GM23248 (cell line): ENCODE measurements around the gene APC2. TPM values are rescaled to one million over a fixed set of nuclear protein-coding genes. Genes with fewer than 3 reads are reported as not detected.

Source experiments
- DNase-seq: peaks from one replicate; pipeline ENCODE4 v3.0.0-alpha.2; 2015
- H2AFZ ChIP-seq: fragments of 200-600 bp; sonication (generic); 2 replicates; pipeline ENCODE4 v1.6.1; 2016; ENCODE audit warnings: antibody characterized with exemption
- H3F3A ChIP-seq: fragments of 200-600 bp; sonication (generic); 2 replicates; pipeline ENCODE4 v1.6.1; 2016; ENCODE audit warnings: mild to moderate bottlenecking, antibody characterized with exemption, mixed run types; ENCODE audit not compliant: insufficient read depth
- H3K27ac ChIP-seq: fragments of 200-600 bp; sonication (generic); 2 replicates; pipeline ENCODE4 v1.5.1; 2016; ENCODE audit warnings: mild to moderate bottlenecking
- H3K27me3 ChIP-seq: fragments of 200-600 bp; sonication (generic); replicated peaks from 2 replicates; pipeline ENCODE4 v1.6.1; 2016; ENCODE audit warnings: mild to moderate bottlenecking; ENCODE audit not compliant: insufficient read depth
- H3K36me3 ChIP-seq: fragments of 200-600 bp; sonication (generic); 2 replicates; pipeline ENCODE4 v1.6.1; 2016; ENCODE audit warnings: low read depth, mild to moderate bottlenecking
- H3K4me1 ChIP-seq: fragments of 200-600 bp; sonication (generic); 2 replicates; pipeline ENCODE4 v1.6.1; 2016; ENCODE audit warnings: mild to moderate bottlenecking; ENCODE audit not compliant: insufficient read depth
- H3K4me2 ChIP-seq: fragments of 200-600 bp; sonication (generic); one replicate; pipeline ENCODE4 v1.6.1; 2016; ENCODE audit warnings: mild to moderate bottlenecking; ENCODE audit not compliant: unreplicated experiment
- H3K4me3 ChIP-seq: fragments of 200-600 bp; sonication (generic); 2 replicates; pipeline ENCODE4 v1.5.1; 2016; ENCODE audit warnings: mild to moderate bottlenecking
- H3K79me2 ChIP-seq: fragments of 200-600 bp; sonication (generic); 2 replicates; pipeline ENCODE4 v1.6.1; 2016; ENCODE audit warnings: mild to moderate bottlenecking; ENCODE audit not compliant: insufficient read depth
- H3K9ac ChIP-seq: fragments of 200-600 bp; sonication (generic); 2 replicates; pipeline ENCODE4 v1.6.1; 2016; ENCODE audit warnings: mild to moderate bottlenecking
- H3K9me2 ChIP-seq: fragments of 200-600 bp; sonication (generic); 2 replicates; pipeline ENCODE4 v1.6.1; 2016; ENCODE audit warnings: mixed run types, mild to moderate bottlenecking, moderate library complexity; ENCODE audit not compliant: insufficient read depth
- H3K9me3 ChIP-seq: fragments of 200-600 bp; sonication (generic); one replicate; pipeline ENCODE4 v1.6.1; 2017; ENCODE audit warnings: low read depth
- H4K20me1 ChIP-seq: fragments of 200-600 bp; sonication (generic); 2 replicates; pipeline ENCODE4 v1.6.0; 2016; ENCODE audit not compliant: insufficient read depth
- EZH2 ChIP-seq: fragments of 200-600 bp; sonication (generic); IDR thresholded peaks from 2 replicates; pipeline ENCODE4 v1.6.1; 2018; ENCODE audit warnings: antibody characterized with exemption, mild to moderate bottlenecking; ENCODE audit not compliant: insufficient read depth, poor library complexity, severe bottlenecking
- EZH2phosphoT487 ChIP-seq: fragments of 200-600 bp; sonication (generic); IDR thresholded peaks from 2 replicates; pipeline ENCODE4 v1.6.1; 2018; ENCODE audit warnings: antibody characterized with exemption, moderate library complexity, mild to moderate bottlenecking, low read depth; ENCODE audit not compliant: insufficient read depth
- whole genome bisulfite sequencing, 2 experiments: methylation state at CpG; one replicate each; pipeline ENCODE4 v1.1.6; 2015 to 2017; ENCODE audit warnings: low lambda C conversion rate in 2 of 2, low coverage in 1 of 2; ENCODE audit errors: missing lambda C conversion rate in 2 of 2; 5-methylcytosine and 5-hydroxymethylcytosine counted together
- in situ Hi-C: fragments of 300-500 bp; cut with MboI; formaldehyde crosslinking; loops from 2 replicates; pipeline ENCODE4 v1.15.0; 2020
- polyA plus RNA-seq: library from polyadenylated mRNA; unstranded; fragments of >200 nt; fragmentation: Nextera tagmentation; extraction: Ambion mirVana; gene quantifications from 2 replicates; pipeline ENCODE4 v1.2.1, GENCODE V29; 2016
- total RNA-seq: library from RNA; depleted of rRNA; stranded (reverse); fragments of >200 nt; shearing (Covaris generic); gene quantifications from 2 replicates; pipeline ENCODE4 v1.2.3, GENCODE V29; 2014; rRNA removed

APC2 gene
- total RNA-seq, result 0.11 TPM in 1 of 2 replicates, not detected in the other
- polyA plus RNA-seq, result 0.10 and 0.11 TPM in 2 replicates

DNA sequence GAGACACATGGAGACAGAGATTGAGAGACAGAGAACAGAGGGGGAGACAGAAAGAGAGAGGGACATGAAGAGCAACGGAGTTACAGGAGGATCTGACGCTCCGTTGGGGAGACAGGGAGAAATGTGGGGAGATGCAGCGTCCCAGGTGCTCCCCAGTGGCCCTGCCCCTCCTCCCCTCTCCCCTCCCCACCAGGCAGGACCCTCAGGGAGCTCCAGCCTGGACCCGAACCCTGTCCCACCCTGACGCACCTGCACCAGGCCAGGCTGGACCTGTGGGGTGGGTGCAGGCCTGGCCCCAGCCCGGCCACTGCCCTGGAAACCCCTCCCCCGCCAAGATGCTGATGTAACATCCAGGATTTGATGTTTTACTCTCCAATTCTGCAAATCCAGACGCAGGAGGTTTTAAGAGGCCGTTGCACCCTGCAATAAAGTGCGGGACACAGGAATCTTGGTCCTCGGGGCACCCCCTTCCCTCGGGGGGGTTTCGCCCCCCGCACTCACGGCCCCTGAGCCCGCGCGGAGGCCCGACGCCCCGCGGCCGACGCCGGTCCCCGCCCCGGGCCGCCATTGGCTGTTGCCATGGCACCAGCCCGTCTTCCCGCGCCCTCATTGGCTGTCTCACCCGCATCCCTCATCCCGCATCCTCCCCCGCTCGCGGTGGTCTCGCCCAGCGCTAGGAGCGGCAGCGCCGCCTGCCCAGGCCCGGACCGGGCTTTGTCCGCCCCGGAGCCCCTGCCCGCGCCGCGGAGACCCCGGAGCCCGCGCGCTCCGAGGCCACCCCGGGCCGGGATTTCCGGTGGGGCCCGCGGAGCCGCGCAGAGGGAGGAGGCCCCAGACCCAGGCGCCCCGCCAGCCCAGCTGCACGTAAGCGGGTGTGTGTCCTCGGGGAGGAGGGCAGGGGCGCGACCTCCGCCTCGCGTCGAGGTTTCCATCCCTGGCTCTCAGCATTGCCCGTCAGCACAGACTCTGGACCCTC, at the start of gene APC2:
Gene APC2 (plus strand): TSS at position 655 of the 976 bp plus-strand sequence. CDS start 2,881 bp downstream, outside the sequence.
- Histone ChIP-seq H3K27me3 (peaks cover 28% of the 10 kb centered on the region), H4K20me1 (no peaks in the 10 kb centered on the region), H3K9me3 (no peaks in the 10 kb centered on the region), H3K9ac (no peak within 1 kb of the TSS), H3K4me2 (no peak within 1 kb of the TSS), H3K4me1 (no peaks in the 10 kb centered on the region), H3K36me3 (no peaks in the 10 kb centered on the region), H2AFZ (peak within 1 kb of the TSS; percentile 33), H3F3A (peaks cover 12% of the 10 kb centered on the region; the same call in 1 of the 2 replicates), H3K9me2 (no peaks in the 10 kb centered on the region), H3K79me2 (no peaks in the 10 kb centered on the region), H3K4me3 (peak within 1 kb of the TSS; percentile 40; the same call in 1 of the 2 replicates), H3K27ac (no peak within 1 kb of the TSS)
- DNase-seq, result peak; percentile 69
- in situ Hi-C loops, result no loop called here
- 5 to 7% methylated on average over 42 to 46 of the region's 74 CpGs for WGBS, 2 experiments
- TF ChIP-seq EZH2 (peak; percentile 4), EZH2phosphoT487 (no peak)

GRCh38 chr19:1400281-1401137, 49.4 kb upstream of the APC2 start:
- H3K79me2 ChIP-seq, result no peaks in the 10 kb centered on the region
- peak overlapping the region; percentile 61 for H3K9ac ChIP-seq
- H3K4me1 ChIP-seq, result 0 out of 2 replicates have a peak, but pooled peaks cover 7% of the 10 kb centered on the region
- TF ChIP-seq EZH2phosphoT487 (no peak), EZH2 (no peak)
- H3K9me2 ChIP-seq, result no peaks in the 10 kb centered on the region
- in situ Hi-C loops, result no loop called here
- peak overlapping the region; percentile 87 for H3K4me2 ChIP-seq
- no peaks in the 10 kb centered on the region for H4K20me1 ChIP-seq
- H3F3A ChIP-seq, result no peaks in the 10 kb centered on the region
- H3K4me3 ChIP-seq, result peak overlapping the region; percentile 80
- no peaks in the 10 kb centered on the region for H3K36me3 ChIP-seq
- DNase-seq, result peak; percentile 64
- H2AFZ ChIP-seq, result peak overlapping the region; percentile 65
- no peaks in the 10 kb centered on the region for H3K27me3 ChIP-seq
- no peak overlapping the region for H3K27ac ChIP-seq
- WGBS, 2 experiments, result 18 to 19% methylated on average over 36 of the region's 36 CpGs
- H3K9me3 ChIP-seq, result no peaks in the 10 kb centered on the region

DNA sequence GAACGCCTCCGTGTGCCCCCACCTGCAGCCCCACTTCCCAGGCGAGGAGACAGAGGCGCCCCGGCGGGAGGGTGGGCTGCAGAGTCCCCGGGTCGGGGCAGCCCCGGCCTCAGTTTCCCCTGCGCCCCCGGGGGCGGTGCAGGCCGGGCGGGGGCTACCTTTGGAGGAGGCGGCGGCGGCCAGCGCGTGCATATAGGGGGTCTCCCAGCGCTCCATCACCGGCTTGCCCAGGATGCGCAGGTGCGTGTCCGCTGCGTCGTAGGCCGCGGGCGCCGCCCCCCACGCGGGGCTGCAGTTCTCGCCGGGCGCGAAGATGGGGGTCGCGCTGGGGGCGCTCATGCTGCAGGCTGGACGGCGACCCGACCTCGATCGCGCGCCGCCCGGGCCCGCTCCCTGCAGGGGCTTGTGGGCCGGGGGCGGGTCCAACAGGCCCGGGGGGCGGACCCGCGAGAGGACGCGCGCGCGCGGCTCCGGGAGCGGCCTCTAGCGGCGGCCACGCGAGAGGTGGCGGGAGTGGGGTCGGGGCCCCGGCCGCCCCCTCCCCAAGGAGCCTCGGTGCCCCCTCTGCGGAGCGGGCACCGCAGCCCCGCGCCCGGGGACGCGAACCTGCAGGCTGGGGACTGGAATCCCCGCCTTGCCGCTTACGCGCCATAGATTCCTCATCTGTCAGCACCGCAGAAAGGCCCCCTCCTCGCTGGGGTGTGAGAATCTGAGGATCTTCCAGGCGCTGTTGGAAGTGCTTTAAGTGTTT, 48.6 kb upstream of the APC2 start, which contains the start of gene GAMT:
Gene GAMT (minus strand): TSS at position 405 of the 751 bp plus-strand sequence. CDS start 66 bp downstream, at position 339.
- 3 to 4% methylated on average over 33 to 48 of the region's 87 CpGs for WGBS, 2 experiments
- DNase-seq, result peak; percentile 72

More for the DNA sequence above, 48.6 kb upstream of the APC2 start, which contains the start of gene GAMT:
- no peaks in the 10 kb centered on the region for H3K27me3 ChIP-seq
- no peaks in the 10 kb centered on the region for H4K20me1 ChIP-seq
- H3K4me1 ChIP-seq, result 0 out of 2 replicates have a peak, but pooled peaks cover 4% of the 10 kb centered on the region
- TF ChIP-seq EZH2phosphoT487 (no peak), EZH2 (no peak)
- H3K27ac ChIP-seq, result no peak within 1 kb of the TSS
- H2AFZ ChIP-seq, result peak within 1 kb of the TSS; percentile 65
- no peaks in the 10 kb centered on the region for H3K36me3 ChIP-seq
- in situ Hi-C loops, result no loop called here
- H3K4me2 ChIP-seq, result peak within 1 kb of the TSS; percentile 87
- H3K9me2 ChIP-seq, result no peaks in the 10 kb centered on the region
- H3K9me3 ChIP-seq, result no peaks in the 10 kb centered on the region
- no peaks in the 10 kb centered on the region for H3F3A ChIP-seq
- peak within 1 kb of the TSS; percentile 80 for H3K4me3 ChIP-seq
- H3K9ac ChIP-seq, result peak within 1 kb of the TSS; percentile 61
- H3K79me2 ChIP-seq, result no peaks in the 10 kb centered on the region
